Activated CD8-positive, alpha-beta memory T cell treated with anti-CD3 and anti-CD28 coated beads, Interleukin-2, amount 50 U/mL, for 4 hours (primary cell): ENCODE data around the gene GNGT2.
A peak's percentile ranks its signal among the peaks of the same experiment; 100 is the strongest.

Experiments used
- DNase-seq: peaks from one replicate; pipeline ENCODE4 v3.0.0-alpha.2; 2020

The GNGT2 gene

DNA sequence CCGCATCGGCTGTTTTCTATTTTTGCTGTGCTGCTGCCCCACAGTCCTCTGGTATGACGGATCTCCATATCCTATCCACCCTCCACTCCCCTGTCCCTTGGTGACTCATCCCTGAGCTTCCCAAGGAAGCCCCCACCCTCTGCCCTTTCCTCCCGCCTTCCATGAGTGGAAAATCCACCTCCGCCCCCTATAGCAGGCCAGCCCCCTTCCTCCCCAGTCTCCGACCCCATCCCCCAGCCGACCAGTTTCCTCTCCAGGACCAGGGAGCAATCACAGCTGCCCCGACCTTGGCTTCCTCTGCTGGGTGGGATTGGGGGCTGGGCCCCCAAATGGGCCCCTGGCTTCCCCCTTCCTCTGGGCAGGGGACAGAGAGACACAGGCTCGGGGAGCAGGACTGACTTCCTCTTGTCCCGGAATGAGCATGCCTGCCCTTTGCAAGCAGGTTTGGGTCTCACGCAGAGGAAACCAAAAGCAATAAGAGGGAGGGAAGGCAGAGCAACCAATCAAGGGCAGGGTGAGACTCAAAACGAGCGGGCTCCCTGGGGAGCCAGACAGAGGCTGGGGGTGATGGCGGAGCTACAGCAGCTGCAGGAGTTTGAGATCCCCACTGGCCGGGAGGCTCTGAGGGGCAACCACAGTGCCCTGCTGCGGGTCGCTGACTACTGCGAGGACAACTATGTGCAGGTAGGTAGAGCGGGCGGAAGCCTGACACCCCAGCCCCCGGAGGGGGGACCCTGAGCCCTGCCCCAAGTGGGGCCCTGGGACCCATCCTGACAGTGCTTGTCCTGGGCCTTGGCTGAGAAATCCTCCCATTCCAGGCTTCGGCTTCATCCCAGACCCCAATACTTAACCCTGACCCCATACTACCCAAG, at the start of gene GNGT2, which contains the start of gene ABI3:
GNGT2 (minus strand) TSS at position 417 of the 872 bp plus-strand sequence. CDS start 3,152 bp downstream, outside the sequence.
ABI3 (plus strand) TSS at position 550 of the 872 bp plus-strand sequence; CDS start at position 568, 18 bp downstream.
- peak; percentile 56 for DNase-seq

- no peak for DNase-seq
Observed at GRCh38 chr17:49259663-49260010, 49.3 kb upstream of the GNGT2 start.

DNA sequence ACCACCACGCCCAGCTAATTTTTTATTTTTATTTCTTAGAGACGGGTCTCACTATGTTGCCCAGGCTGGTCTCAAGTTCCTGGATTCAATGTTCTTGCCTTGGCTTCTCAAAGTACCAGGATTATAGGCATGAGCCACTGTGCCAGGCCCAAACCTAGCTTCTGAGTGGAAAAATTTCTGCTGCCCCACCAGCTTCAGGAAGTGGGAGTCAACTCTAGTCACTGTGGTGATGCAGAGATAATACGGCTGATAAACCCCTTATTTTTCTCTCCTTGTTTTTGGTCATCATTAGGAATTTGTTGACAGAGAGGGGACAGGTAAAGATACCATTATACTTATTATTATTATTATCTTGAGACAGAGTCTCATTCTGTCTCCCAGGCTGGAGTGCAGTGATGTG, 48.0 kb upstream of the GNGT2 start:
- no peak for DNase-seq

GRCh38 chr17:49255125-49255524, 44.8 kb upstream of the GNGT2 start:
- no peak for DNase-seq

DNA sequence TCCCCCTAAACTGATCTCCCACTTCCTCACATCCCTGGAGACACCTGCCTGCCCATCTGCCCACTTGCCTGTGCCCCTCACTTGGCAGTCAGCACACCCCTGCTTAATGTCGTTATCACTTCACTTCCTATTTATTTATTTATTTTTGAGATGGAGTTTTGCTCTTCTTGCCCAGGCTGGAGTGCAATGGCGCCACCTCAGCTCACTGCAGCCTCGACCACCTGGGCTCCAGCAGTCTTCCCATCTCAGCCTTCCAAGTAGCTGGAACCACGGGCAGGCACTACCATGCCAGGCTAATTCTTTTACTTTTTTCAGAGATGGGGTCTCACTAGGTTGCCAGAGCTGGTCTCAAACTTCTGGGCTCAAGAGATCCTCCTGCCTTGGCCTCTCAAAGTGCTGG, 43.7 kb upstream of the GNGT2 start:
- no peak for DNase-seq

DNA sequence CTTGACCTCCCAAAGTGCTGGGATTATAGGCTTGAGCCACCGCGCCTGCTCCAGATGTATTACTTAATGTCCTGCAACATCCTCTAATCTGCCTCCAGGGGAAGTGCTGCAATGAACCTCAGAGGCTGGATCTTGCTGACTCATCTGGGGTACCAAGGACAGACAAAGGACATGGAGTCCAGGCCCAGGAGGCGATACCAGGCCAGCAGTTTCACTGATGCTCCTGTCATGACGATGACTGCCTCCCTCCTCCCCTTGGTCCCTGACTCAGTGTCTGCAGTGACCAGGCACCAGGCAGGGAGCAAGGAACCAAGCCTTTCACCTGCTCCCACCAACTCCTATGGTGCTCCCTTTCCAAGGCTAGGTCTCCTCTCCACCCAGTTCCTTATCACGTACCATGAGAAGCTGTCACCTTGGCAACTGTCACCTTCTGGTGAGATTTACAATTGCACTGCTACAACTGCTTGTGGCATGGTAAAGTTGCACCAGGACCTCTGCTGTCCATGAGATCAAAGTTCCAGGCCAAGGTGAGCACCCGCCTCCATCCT, 41.8 kb upstream of the GNGT2 start:
- no peak for DNase-seq

GRCh38 chr17:49249890-49250522, 39.6 kb upstream of the GNGT2 start:
- DNase-seq = no peak

DNA sequence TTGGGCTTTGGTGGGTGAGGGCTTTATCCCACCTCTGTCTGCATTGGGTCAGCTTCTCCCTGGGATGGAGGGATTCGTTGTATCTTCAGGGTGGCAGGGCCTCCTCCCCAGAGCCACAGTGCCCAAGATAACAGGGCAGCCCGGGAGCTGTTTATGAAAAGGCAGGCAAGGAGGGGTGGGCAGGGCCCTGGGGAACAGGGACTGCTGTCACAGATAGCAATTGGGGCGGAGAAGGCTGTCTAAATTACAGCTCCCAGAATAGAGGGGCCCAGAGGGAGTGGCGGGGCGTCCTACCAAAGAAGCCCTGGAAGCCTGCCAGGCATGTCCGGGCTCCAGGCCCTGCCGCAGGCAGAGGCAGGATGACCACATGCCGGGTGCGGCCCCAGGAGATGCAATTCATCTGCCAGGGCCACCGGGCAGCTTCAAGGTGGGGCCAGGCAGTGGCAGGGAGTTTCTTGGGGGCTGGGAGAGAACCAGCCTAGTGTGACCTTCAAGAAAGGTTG, 39.0 kb upstream of the GNGT2 start:
- DNase-seq = no peak

- no peak for DNase-seq
Observed at GRCh38 chr17:49247944-49248343, 37.6 kb upstream of the GNGT2 start.

- no peak for DNase-seq
Observed at GRCh38 chr17:49244839-49245238, 34.5 kb upstream of the GNGT2 start.

- DNase-seq = no peak
Observed at GRCh38 chr17:49242813-49243212, 32.4 kb upstream of the GNGT2 start.

GRCh38 chr17:49241692-49242397, 31.5 kb upstream of the GNGT2 start:
- DNase-seq = no peak

GRCh38 chr17:49241040-49241439, 30.7 kb upstream of the GNGT2 start:
- DNase-seq = no peak

DNA sequence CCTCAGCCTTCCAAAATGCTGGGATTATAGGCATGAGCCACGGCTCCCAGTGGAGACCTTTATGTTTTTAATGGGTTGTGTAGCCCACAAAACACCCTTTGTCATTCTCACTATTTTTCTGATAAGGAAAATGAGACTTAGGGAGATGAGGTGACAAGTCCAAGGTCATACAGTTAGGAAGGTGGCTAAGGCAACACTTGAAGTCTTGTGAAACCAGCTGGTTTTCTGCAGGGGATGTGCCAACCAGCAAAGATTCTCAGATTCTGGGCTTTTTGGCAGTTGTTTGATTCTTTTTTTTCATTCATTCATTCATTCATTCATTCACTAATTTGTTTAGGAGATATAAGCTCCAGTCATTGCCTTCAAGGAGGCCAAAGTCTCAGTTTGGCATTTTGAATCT, 30.2 kb upstream of the GNGT2 start:
- DNase-seq = no peak

DNA sequence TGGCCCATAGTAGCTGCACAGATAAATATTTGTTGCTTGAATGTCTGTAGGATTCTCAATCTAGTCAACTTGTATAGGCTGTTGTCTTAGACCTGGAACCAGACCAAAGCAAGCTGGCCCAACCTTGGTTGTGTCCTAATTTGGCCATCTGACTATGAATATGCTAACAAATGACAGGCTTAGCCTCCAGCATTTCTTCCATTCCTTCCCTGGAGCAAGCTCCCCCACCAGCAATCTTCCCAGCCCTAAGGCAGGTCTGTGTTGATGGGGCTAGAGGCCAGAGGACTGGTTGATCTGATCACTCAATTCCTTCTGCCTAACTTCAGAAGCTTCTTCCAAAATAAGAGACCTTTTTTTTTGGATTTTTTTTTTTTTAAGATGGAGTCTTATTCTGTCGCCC, 29.6 kb upstream of the GNGT2 start:
- no peak for DNase-seq

- DNase-seq = no peak
Observed at GRCh38 chr17:49235896-49236295, 25.5 kb upstream of the GNGT2 start.

- no peak for DNase-seq
Observed at GRCh38 chr17:49234509-49235080, 24.2 kb upstream of the GNGT2 start.

DNA sequence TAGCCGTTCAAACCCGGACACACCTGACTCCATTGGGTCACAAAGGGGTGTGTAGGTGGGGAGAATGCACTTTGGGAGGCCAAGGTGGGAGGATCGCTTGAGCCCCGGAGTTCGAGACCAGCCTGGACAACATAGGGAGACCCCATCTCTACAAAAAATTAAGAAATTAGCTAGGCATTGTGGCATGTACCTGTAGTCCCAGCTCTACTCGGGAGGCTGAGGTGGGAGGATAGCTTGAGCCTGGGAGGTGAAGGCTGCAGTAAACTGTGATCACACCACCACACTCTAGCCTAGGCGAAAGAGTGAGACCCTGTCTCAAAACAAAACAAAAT, 21.2 kb upstream of the GNGT2 start:
- DNase-seq = no peak

DNA sequence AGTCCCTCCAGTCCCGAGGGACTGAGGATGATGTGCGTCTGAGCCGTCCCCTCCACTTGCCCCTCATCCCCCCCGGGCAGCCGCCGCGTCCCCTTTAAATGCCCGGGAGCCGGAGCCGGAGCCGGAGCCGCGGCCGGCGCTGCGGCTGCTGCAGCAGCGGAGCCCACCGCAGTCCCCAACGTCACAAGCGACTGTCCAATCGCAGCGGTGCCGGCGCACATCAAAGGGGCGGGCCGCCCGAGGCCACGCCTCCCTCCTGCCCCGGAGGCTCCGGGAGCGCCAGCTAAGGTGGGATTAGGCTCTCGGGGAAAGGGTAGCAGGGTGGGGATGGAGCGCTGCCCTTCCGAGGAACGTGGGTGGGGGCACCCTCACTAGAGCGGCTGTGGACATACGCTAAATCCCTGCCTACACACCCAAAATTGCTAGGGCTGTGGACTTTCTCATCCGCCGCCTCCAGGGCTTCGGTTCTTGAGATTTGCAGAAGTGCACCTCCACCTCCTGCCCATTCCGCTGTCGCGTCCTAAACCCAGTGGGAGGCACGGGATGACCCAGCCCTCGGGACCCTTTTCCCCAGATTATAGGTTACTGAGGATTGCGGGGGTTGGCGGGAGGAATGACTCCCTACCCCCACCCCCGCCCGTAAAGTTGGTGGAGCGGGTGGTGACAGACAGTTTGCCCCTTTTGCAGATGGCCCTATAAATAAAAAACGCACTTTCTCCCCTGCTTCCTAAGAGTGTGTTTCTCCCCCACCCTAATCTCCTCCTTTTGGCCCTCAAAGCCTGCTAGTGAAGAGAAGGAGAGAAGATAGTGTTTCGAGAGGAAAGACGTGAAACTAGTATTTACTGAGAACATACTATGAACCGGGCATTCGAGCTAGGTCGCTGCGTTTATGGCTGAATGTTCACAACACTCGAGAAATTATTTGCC, 20.5 kb upstream of the GNGT2 start, which contains the start of gene PHOSPHO1:
PHOSPHO1 (minus strand) TSS at position 152 of the 927 bp plus-strand sequence. CDS start 4,096 bp downstream, outside the sequence.
- DNase-seq = peak; percentile 89

DNA sequence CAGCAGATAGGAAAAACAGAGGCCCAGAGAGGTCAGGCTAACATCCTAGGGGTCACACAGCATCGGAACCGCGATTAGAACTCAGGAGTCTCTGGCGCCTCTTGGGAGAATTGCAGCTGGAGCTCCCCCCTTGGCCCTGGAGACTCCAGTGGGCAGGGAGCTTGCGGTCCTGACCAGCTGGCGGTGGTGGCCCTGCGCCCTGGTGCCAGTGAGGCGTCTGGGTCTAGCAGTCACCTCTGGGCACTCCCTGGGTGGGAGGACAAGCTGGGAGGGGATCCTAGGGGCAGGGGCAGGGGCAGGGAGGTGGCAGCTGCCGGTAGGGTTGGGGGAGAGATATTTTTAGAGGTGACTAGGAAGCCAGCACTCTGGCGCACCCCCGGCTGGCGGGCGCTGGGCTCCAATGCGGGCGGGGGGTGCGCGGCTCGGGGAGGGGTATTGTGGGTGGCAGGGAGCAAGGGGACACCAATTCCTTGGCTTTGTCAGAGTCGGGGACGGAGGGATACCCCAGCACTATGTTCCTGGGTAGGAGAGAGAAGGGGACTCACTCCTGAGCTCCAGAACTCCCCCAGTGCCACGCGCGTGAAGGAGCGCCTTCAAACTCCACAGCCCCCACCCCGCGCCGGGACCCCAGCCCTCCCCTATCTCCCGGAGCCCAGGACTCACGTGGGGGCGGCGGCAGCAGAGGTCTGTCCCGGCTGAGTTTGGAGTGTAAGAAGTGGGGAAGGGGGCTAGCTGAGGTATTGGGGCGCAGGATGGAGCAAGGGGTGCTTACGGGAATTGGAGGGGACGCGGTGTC, 19.6 kb upstream of the GNGT2 start:
- DNase-seq = no peak
